ENCODE measurements around the gene ECD. TPM values are rescaled to one million over a fixed set of nuclear protein-coding genes. Genes with fewer than 3 reads are reported as not detected.

ECD gene
- 10 to 100 TPM; 31.3 to 36.0 TPM for total RNA-seq
- 10 to 100 TPM; 19.9 to 32.8 (median 31.5) TPM for polyA plus RNA-seq
- 43.0 to 75.8 (median 58.9) reads per million in 6 experiments for total RNA-seq

DNA sequence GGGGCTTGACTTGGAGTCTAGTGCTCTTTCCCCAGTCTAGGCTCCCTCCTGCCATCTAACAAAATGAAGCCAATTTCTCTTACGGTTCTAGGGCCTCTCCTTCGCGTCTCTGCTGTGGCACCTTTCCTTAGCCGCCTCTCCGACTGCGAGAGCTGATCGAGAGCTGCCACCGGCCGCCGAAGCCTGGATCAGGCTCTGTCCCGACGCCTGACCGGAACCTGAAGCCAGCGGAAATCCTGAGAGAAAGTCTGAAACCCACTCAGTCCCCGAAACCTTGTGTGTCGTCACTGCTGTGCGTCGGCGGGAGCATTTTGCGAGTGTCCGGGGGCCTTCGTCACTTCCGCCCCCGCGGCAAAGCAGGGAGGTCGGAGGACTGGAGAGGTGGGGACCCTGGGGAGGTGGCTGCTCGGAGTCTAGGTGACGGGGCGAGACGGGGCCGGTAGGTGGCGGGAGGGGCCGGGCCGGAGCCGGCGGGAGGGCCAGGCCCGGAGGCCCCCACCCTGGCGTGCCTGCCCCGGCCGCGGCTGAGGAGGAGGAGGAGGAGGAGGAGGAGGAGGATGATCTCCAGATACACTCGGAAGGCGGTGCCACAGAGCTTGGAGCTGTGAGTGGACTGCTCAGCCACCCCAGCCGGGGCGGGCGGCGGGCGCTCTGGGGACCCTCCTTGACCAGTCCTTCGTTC lies at the start of gene ECD, which contains the start of gene FAM149B1:
ECD (minus strand) TSS at position 226 of the 682 bp plus-strand sequence. CDS start 4,071 bp downstream, outside the sequence.
FAM149B1 (plus strand) TSS at position 337 of the 682 bp plus-strand sequence; CDS start at position 558, 221 bp downstream.
- Mint-ChIP-seq H3K4me3 (peak within 1 kb of the TSS; percentile 97 to 100 (median 100)), H3K4me1 (peaks cover 25 to 49% (median 47%) of the 10 kb centered on the region in 4 donors), H3K27ac (peak within 1 kb of the TSS; percentile 97 to 100 (median 100)), H3K36me3 (peaks cover 0 to 18% (median 0%) of the 10 kb centered on the region in 3 donors), H3K9me3 (no peaks in the 10 kb centered on the region), H3K27me3 (no peaks in the 10 kb centered on the region)
- ATAC-seq (peak; percentile 95), DNase-seq (peak; percentile 81 to 96 (median 91))
- POLR2A ChIA-PET, result interaction anchor here (0.6 to 1.5 kb wide), 4 partner anchors 57 to 323 kb away, joined by 3 to 6 read pairs (median 6); partner anchors contain the start of genes DNAJC9, NUDT13 and P4HA1

DNA sequence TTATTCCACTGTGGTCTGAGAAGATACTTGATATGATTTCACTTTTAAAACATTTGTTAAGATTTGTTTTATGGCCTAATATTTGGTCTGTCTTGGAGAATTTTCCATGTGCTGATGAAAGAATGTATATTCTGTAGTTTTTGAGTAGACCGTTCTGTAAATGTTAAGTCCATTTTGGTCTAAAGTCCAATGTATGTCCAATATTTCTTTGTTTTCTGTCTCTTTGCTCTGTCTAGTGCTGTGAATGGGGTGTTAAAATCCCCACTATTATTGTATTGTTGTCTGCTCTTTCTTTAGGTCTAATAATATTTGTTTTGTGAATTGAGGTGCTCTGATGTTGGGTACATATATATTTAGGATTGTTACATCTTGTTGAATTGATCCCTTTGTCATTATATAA lies 47.9 kb upstream of the ECD start:
- DNase-seq, result no peak
- peaks cover 16 to 67% (median 58%) of the 10 kb centered on the region in 3 donors for H3K36me3 Mint-ChIP-seq

DNA sequence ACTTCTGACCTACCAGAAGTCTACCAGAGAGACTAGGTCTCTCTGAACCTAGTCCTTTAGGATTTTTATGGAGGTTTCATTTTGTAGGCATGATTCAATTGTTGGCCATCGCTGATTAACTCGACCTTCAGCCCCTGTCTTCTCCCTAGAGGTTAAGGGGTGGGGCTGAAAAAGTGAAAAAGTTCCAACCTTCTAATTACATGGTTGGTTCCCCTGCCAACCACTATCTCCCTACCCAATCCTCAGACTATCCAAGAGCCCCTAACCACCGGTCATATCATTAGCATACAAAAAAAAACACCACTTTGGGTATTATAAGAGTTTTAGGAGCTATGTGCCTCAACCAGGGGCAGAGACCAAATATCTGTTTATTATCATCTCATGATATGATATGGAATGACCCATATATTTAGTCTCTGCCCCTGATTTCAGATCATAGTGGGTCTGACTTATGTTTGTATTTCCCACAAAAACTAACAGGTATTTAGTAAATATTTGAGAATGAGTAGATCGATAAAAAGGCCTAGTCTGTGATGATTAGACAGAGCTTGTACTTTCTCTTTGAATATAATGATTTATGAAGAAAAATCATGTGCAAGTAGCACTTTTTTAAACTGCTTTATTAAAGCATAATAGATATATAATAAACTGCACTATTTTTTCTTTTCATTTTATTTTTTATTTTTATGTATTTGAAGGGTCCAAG lies 43.5 kb upstream of the ECD start:
- no peaks in the 10 kb centered on the region for H3K27me3 Mint-ChIP-seq
- no peak overlapping the region for H3K27ac Mint-ChIP-seq
- ATAC-seq, result no peak
- POLR2A ChIA-PET, result no interaction called here
- peaks cover 0 to 3% (median under 1%) of the 10 kb centered on the region in 4 donors for H3K4me1 Mint-ChIP-seq
- peaks cover 0 to 2% (median 0%) of the 10 kb centered on the region in 9 donors for H3K9me3 Mint-ChIP-seq
- DNase-seq, result no peak
- H3K4me3 Mint-ChIP-seq, result no peak overlapping the region
- peaks cover 5 to 50% (median 40%) of the 10 kb centered on the region in 3 donors for H3K36me3 Mint-ChIP-seq

More for the DNA sequence above, 47.9 kb upstream of the ECD start:
- POLR2A ChIA-PET, result no interaction called here
- Mint-ChIP-seq H3K9me3 (peaks cover 0 to 5% (median 0%) of the 10 kb centered on the region in 9 donors), H3K4me3 (no peak overlapping the region), H3K27ac (no peak overlapping the region), H3K27me3 (no peaks in the 10 kb centered on the region), H3K4me1 (peaks cover 0 to 3% (median under 1%) of the 10 kb centered on the region in 4 donors)
- no peak for ATAC-seq

DNA sequence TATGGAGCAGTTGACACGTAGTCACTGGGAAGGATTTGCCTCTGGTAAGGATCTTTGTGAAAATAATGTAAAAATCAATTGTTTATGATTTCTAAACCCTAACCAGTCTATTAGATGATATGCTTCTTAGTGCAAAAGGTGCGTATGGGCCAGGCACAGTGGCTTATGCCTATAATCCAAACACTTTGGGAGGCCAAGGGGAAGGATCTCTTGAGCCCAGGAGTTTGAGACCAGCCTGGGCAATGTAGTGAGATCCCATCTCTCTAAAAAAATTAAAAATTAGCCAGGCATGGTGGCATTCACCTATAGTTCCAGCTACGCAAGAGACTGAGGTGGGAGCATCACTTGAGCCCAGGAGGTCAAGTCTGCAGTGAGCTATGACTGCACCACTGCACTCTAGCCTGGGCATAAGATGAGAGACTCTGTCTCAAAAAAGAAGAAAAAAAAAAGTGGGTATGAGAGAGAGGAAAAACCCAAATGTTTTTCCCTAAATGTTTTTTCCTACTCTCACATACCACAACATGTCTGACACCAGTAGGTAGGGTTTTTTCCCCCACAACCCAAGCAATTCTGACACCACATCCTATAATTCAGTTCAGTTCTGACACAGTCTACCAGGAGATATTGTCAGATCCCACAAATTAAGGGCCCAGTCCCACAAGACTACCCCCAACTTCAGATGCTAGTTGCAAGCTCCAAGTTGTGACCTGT lies 42.7 kb upstream of the ECD start:
- no peak overlapping the region for H3K4me3 Mint-ChIP-seq
- H3K9me3 Mint-ChIP-seq, result peaks cover 0 to 5% (median 0%) of the 10 kb centered on the region in 9 donors
- no peak overlapping the region for H3K27ac Mint-ChIP-seq
- H3K36me3 Mint-ChIP-seq, result peaks cover 7 to 43% (median 40%) of the 10 kb centered on the region in 3 donors
- no peak for DNase-seq
- POLR2A ChIA-PET, result no interaction called here
- no peaks in the 10 kb centered on the region for H3K27me3 Mint-ChIP-seq
- H3K4me1 Mint-ChIP-seq, result peaks cover 0 to 3% (median under 1%) of the 10 kb centered on the region in 4 donors
- ATAC-seq, result no peak

DNA sequence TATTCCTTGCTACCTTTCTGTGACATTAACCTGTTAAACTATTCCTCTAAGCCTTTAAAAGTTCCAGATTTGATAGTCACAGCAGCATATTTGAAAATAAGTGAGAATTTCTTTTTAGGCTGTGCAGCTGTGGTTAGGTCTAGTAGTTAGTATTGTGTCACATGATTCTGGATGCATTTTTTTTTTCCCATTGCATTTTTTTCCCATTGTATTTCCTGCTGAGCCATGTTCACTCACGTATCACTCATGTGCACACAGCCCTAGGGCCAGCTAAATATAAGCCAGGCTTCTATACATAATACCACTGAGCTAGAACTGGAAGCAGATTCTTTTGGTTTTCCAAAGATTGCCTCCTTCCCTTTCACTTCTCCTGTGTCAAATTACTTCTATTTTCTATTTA lies 41.9 kb upstream of the ECD start:
- Mint-ChIP-seq H3K27me3 (no peaks in the 10 kb centered on the region), H3K9me3 (peaks cover 0 to 5% (median 0%) of the 10 kb centered on the region in 9 donors), H3K36me3 (peaks cover 8 to 40% (median 38%) of the 10 kb centered on the region in 3 donors), H3K27ac (no peak overlapping the region), H3K4me3 (no peak overlapping the region), H3K4me1 (peaks cover 0 to 3% (median under 1%) of the 10 kb centered on the region in 4 donors)
- no peak for ATAC-seq
- POLR2A ChIA-PET, result no interaction called here
- no peak for DNase-seq

DNA sequence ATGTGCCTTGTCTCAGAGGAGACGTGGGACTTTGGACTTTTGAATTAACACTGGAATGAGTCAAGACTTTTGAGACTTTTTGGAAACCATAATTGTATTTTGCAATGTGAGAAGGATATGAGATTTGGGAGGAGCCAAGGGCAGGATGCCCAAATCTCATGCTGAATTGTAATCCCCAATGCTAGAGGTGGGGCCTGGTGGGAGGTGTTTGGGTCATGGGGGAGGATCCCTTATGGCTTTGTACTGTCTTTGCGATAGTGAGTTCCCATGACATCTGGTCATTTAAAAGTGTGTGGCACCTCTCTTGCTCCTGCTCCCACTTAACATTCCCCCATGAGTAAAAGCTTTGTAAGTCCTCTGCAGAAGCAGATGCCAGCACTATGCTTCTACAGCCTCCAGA lies 40.1 kb upstream of the ECD start:
- Mint-ChIP-seq H3K27me3 (no peaks in the 10 kb centered on the region), H3K4me3 (no peak overlapping the region), H3K9me3 (peaks cover 0 to 5% (median 0%) of the 10 kb centered on the region in 9 donors), H3K27ac (no peak overlapping the region), H3K36me3 (peaks cover 8 to 27% (median 20%) of the 10 kb centered on the region in 3 donors), H3K4me1 (peaks cover 0 to 2% (median 0%) of the 10 kb centered on the region in 4 donors)
- no peak for ATAC-seq
- DNase-seq, result no peak
- POLR2A ChIA-PET, result no interaction called here

DNA sequence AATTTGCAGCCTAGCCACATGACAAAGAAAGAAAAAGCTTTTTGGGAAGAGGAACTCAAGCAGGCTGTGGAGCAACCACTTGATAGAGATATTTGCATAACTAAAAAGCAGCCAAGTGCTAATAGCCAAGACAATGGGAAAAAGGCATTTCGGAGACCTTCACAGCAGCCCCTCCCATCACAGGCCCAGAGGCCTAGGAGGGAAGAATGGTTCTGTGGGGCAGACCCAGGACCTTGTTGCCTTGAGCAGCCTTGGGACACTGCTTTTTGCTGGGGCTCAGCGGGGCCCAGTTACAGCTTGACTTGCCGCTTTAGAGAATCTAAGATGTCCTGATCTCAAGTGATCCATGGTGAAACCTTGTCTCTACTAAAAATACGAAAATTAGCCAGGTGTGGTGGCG lies 38.6 kb upstream of the ECD start:
- H3K36me3 Mint-ChIP-seq, result peaks cover 8 to 24% (median 14%) of the 10 kb centered on the region in 3 donors
- H3K4me3 Mint-ChIP-seq, result no peak overlapping the region
- peaks cover 0 to 5% (median 0%) of the 10 kb centered on the region in 9 donors for H3K9me3 Mint-ChIP-seq
- ATAC-seq (no peak), DNase-seq (no peak)
- no peak overlapping the region for H3K27ac Mint-ChIP-seq
- H3K4me1 Mint-ChIP-seq, result no peaks in the 10 kb centered on the region
- H3K27me3 Mint-ChIP-seq, result no peaks in the 10 kb centered on the region
- POLR2A ChIA-PET, result no interaction called here

DNA sequence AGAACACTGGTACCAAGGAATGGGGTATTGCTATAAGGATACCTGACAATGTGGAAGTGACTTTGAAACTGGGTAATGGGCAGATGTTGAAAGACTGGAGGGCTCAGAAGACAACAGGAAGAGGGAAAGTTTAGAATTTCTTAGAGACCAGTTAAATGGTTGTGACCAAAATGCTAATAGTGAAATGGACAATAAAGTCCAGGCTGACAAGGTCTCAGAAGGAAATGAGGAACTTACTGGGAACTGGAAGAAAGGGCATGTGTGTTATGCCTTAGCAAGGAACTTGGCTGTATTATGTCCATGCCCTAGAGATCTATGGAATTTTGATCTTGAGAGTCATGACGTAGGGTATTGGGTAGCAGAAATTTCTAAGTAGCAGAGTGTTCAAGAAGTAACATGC lies 38.1 kb upstream of the ECD start:
- Mint-ChIP-seq H3K9me3 (peaks cover 0 to 5% (median 0%) of the 10 kb centered on the region in 9 donors), H3K4me1 (no peaks in the 10 kb centered on the region), H3K4me3 (no peak overlapping the region), H3K36me3 (peaks cover 8 to 24% (median 12%) of the 10 kb centered on the region in 3 donors), H3K27ac (no peak overlapping the region), H3K27me3 (no peaks in the 10 kb centered on the region)
- POLR2A ChIA-PET, result no interaction called here
- no peak for ATAC-seq
- no peak for DNase-seq

DNA sequence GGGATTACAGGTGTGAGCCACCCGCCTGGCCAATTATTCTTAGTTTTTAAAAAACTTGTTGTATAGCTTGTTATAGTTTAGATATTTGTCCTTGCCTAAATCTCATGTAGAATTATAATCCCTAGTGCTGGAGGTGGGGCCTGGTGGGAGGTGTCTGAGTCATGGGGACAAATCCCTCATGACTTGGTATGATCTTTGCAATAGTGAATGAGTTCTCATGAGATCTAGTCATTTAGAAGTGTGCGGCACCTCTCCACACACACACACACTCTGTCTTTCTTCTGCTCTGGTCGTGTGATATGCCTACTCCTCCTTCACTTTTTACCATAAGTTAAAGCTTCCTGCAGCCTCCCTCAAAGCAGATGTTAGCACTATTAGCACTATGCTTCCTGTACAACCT lies 37.3 kb upstream of the ECD start:
- Mint-ChIP-seq H3K27ac (no peak overlapping the region), H3K36me3 (peaks cover 8 to 19% (median 12%) of the 10 kb centered on the region in 3 donors), H3K27me3 (no peaks in the 10 kb centered on the region), H3K4me3 (no peak overlapping the region), H3K9me3 (peaks cover 0 to 5% (median 0%) of the 10 kb centered on the region in 9 donors), H3K4me1 (no peaks in the 10 kb centered on the region)
- POLR2A ChIA-PET, result interaction anchor here (0.6 kb wide), 1 partner anchor 602 kb away, joined by 3 read pairs; no protein-coding TSS in a partner anchor
- ATAC-seq (no peak), DNase-seq (no peak)

DNA sequence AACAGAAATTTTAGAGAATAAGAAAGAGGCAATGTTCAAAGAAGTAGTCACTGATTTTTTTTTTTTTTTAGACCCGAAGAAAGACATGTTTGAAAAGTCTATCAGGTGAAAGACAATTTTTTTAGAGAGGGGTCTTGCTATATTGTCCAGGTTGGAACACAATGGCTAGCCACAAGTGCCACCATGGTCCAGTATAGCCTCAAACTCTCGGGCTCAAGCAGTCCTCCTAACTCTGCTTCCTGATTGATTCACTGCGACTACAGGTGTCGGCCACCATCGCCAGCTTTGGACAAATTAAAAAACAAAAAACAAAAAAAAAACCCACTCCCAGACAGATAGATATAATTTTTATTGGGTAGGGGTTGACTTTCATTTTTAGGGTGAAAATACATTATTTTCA lies 22.4 kb upstream of the ECD start:
- ATAC-seq (no peak), DNase-seq (no peak)
- Mint-ChIP-seq H3K27me3 (no peaks in the 10 kb centered on the region), H3K9me3 (no peaks in the 10 kb centered on the region), H3K27ac (no peak overlapping the region), H3K36me3 (peaks cover 0 to 29% (median 0%) of the 10 kb centered on the region in 3 donors), H3K4me3 (no peak overlapping the region), H3K4me1 (no peaks in the 10 kb centered on the region)
- POLR2A ChIA-PET, result interaction anchor here (0.6 kb wide), 1 partner anchor 140 kb away, joined by 3 read pairs; no protein-coding TSS in a partner anchor

DNA sequence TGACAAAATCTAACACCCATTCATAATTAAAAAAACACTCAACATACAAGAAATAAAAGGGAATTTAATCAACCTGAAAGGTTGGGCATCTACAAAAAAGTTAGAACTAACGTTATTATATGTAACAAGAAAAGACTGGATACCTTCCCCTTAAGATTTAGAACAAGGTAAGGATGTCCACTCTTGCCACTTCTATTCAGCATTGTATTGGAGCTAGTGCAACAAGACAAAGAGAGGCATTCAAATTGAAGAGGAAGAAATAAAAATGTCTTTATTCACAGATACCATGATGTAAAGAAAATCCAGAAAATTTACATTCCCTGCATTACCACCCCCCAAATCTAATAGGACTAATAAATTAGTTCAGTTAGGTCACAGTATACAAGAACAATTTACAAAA lies 18.5 kb upstream of the ECD start:
- no peak overlapping the region for H3K4me3 Mint-ChIP-seq
- peaks cover 0 to 2% (median 0%) of the 10 kb centered on the region in 4 donors for H3K4me1 Mint-ChIP-seq
- POLR2A ChIA-PET, result no interaction called here
- peaks cover 0 to 3% (median 0%) of the 10 kb centered on the region in 9 donors for H3K9me3 Mint-ChIP-seq
- H3K27me3 Mint-ChIP-seq, result no peaks in the 10 kb centered on the region
- peaks cover 13 to 35% (median 16%) of the 10 kb centered on the region in 3 donors for H3K36me3 Mint-ChIP-seq
- ATAC-seq (no peak), DNase-seq (no peak)
- H3K27ac Mint-ChIP-seq, result no peak overlapping the region

DNA sequence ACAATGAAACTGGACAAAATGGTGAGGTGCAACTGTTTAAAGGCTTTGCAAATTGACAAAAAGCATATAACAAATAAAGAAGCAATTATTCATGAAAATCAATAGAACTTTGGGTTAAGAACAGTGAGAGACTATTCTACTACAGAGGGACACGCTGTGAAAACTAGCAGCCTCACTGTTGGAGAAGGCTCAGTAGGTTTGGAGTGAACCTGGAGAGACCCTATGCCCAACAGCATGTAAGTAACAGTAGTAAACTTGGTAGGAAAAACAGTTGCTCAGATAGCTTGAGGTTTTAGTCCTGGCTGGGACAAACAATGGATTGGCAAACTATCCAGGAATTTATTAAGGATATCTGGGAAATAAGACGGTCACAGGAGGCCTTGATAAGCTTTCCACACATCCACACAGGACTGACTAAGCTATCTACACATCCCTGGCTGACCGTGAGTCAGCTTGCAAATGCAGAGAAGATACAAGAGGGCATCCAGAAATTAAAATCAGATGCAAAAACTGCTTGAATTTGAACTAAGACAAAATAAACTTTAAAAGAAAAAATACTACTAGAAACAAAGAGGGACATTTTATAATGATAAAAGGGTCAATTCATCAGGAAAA lies 16.0 kb upstream of the ECD start:
- ATAC-seq, result no peak
- no peak overlapping the region for H3K27ac Mint-ChIP-seq
- no peaks in the 10 kb centered on the region for H3K27me3 Mint-ChIP-seq
- POLR2A ChIA-PET, result no interaction called here
- peaks cover 0 to 3% (median 0%) of the 10 kb centered on the region in 9 donors for H3K9me3 Mint-ChIP-seq
- H3K4me3 Mint-ChIP-seq, result no peak overlapping the region
- DNase-seq, result no peak
- peaks cover 20 to 57% (median 25%) of the 10 kb centered on the region in 3 donors for H3K36me3 Mint-ChIP-seq
- H3K4me1 Mint-ChIP-seq, result peaks cover 0 to 4% (median 0%) of the 10 kb centered on the region in 4 donors
